GM23338 (cell line): Measurements from ENCODE around the gene NCL. TPM values are rescaled to one million over a fixed set of nuclear protein-coding genes. Genes with fewer than 3 reads are reported as not detected.

Source experiments
- ATAC-seq: fragments of 200-7000 bp; cut with Tn5 transposase; 3 replicates; pipeline ENCODE4 v1.9.1; 2020
- DNase-seq: peaks from one replicate; pipeline ENCODE4 v3.0.0-alpha.2; 2015; ENCODE audit warnings: low spot score
- H2AFZ ChIP-seq: fragments of 200-600 bp; sonication (generic); 2 replicates; pipeline ENCODE4 v1.8.0; 2016; ENCODE audit warnings: antibody characterized with exemption, mild to moderate bottlenecking, moderate library complexity
- H3F3A ChIP-seq: fragments of 200-600 bp; sonication (generic); replicated peaks from 2 replicates; pipeline ENCODE4 v1.8.0; 2017; ENCODE audit warnings: antibody characterized with exemption, mixed run types, low read depth
- H3K27ac ChIP-seq: fragments of 200-600 bp; sonication (generic); 2 replicates; pipeline ENCODE4 v1.6.1; 2016; ENCODE audit warnings: low read depth
- H3K27me3 ChIP-seq: fragments of 200-600 bp; sonication (generic); 2 replicates; pipeline ENCODE4 v1.8.0; 2016; ENCODE audit warnings: mild to moderate bottlenecking, mixed run types, moderate library complexity; ENCODE audit not compliant: insufficient read depth
- H3K36me3 ChIP-seq: fragments of 200-600 bp; sonication (generic); 2 replicates; pipeline ENCODE4 v1.8.0; 2016; ENCODE audit warnings: mild to moderate bottlenecking; ENCODE audit not compliant: insufficient read depth
- H3K4me1 ChIP-seq: fragments of 200-600 bp; sonication (generic); 2 replicates; pipeline ENCODE4 v1.8.0; 2016; ENCODE audit warnings: mild to moderate bottlenecking, moderate library complexity; ENCODE audit not compliant: insufficient read depth
- H3K4me2 ChIP-seq: fragments of 200-600 bp; sonication (generic); 2 replicates; pipeline ENCODE4 v1.7.1; 2017; ENCODE audit warnings: mixed run types
- H3K4me3 ChIP-seq: fragments of 200-600 bp; sonication (generic); 2 replicates; pipeline ENCODE4 v1.6.1; 2016; ENCODE audit warnings: mixed run types
- H3K79me2 ChIP-seq: fragments of 200-600 bp; sonication (generic); replicated peaks from 2 replicates; pipeline ENCODE4 v1.8.0; 2017; ENCODE audit warnings: mild to moderate bottlenecking; ENCODE audit not compliant: insufficient read depth
- H3K9me2 ChIP-seq: fragments of 200-600 bp; sonication (generic); 2 replicates; pipeline ENCODE4 v1.8.0; 2017; ENCODE audit not compliant: insufficient read depth
- H4K20me1 ChIP-seq: fragments of 200-600 bp; sonication (generic); replicated peaks from 2 replicates; pipeline ENCODE4 v1.8.0; 2017; ENCODE audit warnings: mild to moderate bottlenecking; ENCODE audit not compliant: insufficient read depth
- H3K27ac Mint-ChIP-seq: 2 replicates; pipeline ENCODE4 v1.8.0; 2020; ENCODE audit warnings: inconsistent platforms, mild to moderate bottlenecking, moderate library complexity, mixed read lengths
- H3K27me3 Mint-ChIP-seq: 3 replicates; pipeline ENCODE4 v1.8.0; 2022; ENCODE audit warnings: low read depth, mild to moderate bottlenecking, moderate library complexity, mixed read lengths, inconsistent platforms; ENCODE audit not compliant: insufficient read depth, poor library complexity
- H3K36me3 Mint-ChIP-seq: 3 replicates; pipeline ENCODE4 v1.8.0; 2021; ENCODE audit warnings: low read depth, mild to moderate bottlenecking, inconsistent platforms, moderate library complexity, mixed read lengths
- H3K4me1 Mint-ChIP-seq: 3 replicates; pipeline ENCODE4 v1.8.0; 2020; ENCODE audit warnings: mild to moderate bottlenecking, inconsistent platforms, mixed read lengths
- H3K4me3 Mint-ChIP-seq: 3 replicates; pipeline ENCODE4 v1.8.0; 2021; ENCODE audit warnings: moderate library complexity, mild to moderate bottlenecking, inconsistent platforms, mixed read lengths
- H3K9me3 Mint-ChIP-seq: 3 replicates; pipeline ENCODE4 v1.8.0; 2020; ENCODE audit warnings: moderate library complexity, mild to moderate bottlenecking, inconsistent platforms, mixed read lengths
- CREB1 ChIP-seq: fragments of 250-450 bp; sonication (Bioruptor Pico); IDR thresholded peaks from 2 replicates; pipeline ENCODE4 v1.5.0; 2020; ENCODE audit warnings: low read depth, mild to moderate bottlenecking, moderate library complexity
- EZH2phosphoT487 ChIP-seq: fragments of 200-600 bp; sonication (generic); IDR thresholded peaks from one replicate; pipeline ENCODE4 v1.8.1; 2018; ENCODE audit warnings: antibody characterized with exemption; ENCODE audit not compliant: unreplicated experiment
- JUNB ChIP-seq: IDR thresholded peaks from one replicate; pipeline ENCODE4 v1.6.1; 2016; ENCODE audit warnings: antibody characterized with exemption; ENCODE audit not compliant: unreplicated experiment
- NANOG ChIP-seq: IDR thresholded peaks from 2 replicates; pipeline ENCODE4 v1.6.1; 2016; ENCODE audit warnings: antibody characterized with exemption, borderline replicate concordance
- POLR2AphosphoS5 ChIP-seq: IDR thresholded peaks from 2 replicates; pipeline ENCODE4 v1.6.1; 2016; ENCODE audit warnings: antibody characterized with exemption, low read depth
- ZNF331 ChIP-seq: fragments of 250-450 bp; sonication (Bioruptor Pico); IDR thresholded peaks from 2 replicates; pipeline ENCODE4 v1.5.0; 2020; ENCODE audit warnings: low read depth, mild to moderate bottlenecking, moderate library complexity
- ZNF462 ChIP-seq: fragments of 250-450 bp; sonication (Bioruptor Pico); IDR thresholded peaks from 2 replicates; pipeline ENCODE4 v1.5.0; 2020; ENCODE audit warnings: mild to moderate bottlenecking, moderate library complexity
- polyA plus RNA-seq: library from polyadenylated mRNA; unstranded; fragments of >200 nt; fragmentation: Nextera tagmentation; extraction: Ambion mirVana; gene quantifications from 2 replicates; pipeline ENCODE4 v1.2.1, GENCODE V29; 2016
- total RNA-seq: library from RNA; depleted of rRNA; stranded (reverse); fragments of >200 nt; shearing (Covaris generic); gene quantifications from 2 replicates; pipeline ENCODE4 v1.2.3, GENCODE V29; 2014
- TF ChIP-seq, protein P1 (sequence below): IDR thresholded peaks from 2 replicates; pipeline ENCODE4 v1.6.1; 2016; ENCODE audit warnings: antibody characterized with exemption

NCL gene
- total and polyA plus RNA-seq, 2 experiments from 2014 or later, result 678 to 2,269 TPM

GRCh38 chr2:231486851-231487596 is 22.7 kb upstream of the NCL start:
- H3K27ac ChIP-seq, result no peak overlapping the region
- H3K4me3 ChIP-seq, result no peak overlapping the region
- H2AFZ ChIP-seq, result no peak overlapping the region
- H4K20me1 ChIP-seq, result no peaks in the 10 kb centered on the region
- H3K4me2 ChIP-seq, result no peak overlapping the region
- DNase-seq, result no peak
- TF ChIP-seq NANOG, result no peak
- no peak for TF ChIP-seq ZNF331
- no peak for TF ChIP-seq JUNB
- TF ChIP-seq EZH2phosphoT487, result no peak
- no peak for TF ChIP-seq CREB1 (CRISPR knock-in tag)
- TF ChIP-seq, protein P1, sequence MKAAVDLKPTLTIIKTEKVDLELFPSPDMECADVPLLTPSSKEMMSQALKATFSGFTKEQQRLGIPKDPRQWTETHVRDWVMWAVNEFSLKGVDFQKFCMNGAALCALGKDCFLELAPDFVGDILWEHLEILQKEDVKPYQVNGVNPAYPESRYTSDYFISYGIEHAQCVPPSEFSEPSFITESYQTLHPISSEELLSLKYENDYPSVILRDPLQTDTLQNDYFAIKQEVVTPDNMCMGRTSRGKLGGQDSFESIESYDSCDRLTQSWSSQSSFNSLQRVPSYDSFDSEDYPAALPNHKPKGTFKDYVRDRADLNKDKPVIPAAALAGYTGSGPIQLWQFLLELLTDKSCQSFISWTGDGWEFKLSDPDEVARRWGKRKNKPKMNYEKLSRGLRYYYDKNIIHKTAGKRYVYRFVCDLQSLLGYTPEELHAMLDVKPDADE, result no peak
- TF ChIP-seq ZNF462, result no peak
- TF ChIP-seq POLR2AphosphoS5, result no peak
- H3K79me2 ChIP-seq, result no peaks in the 10 kb centered on the region
- Mint-ChIP-seq H3K4me1 (no peaks in the 10 kb centered on the region; the same call in 1 of the 3 replicates), H3K27ac (no peak overlapping the region), H3K27me3 (peaks cover 11% of the 10 kb centered on the region), H3K36me3 (peaks cover 25% of the 10 kb centered on the region), H3K4me3 (no peak overlapping the region), H3K9me3 (peaks cover 26% of the 10 kb centered on the region)
- no peaks in the 10 kb centered on the region; the same call in 1 of the 2 replicates for H3F3A ChIP-seq
- no peaks in the 10 kb centered on the region for H3K27me3 ChIP-seq
- H3K9me2 ChIP-seq, result no peaks in the 10 kb centered on the region; the same call in 1 of the 2 replicates
- no peaks in the 10 kb centered on the region for H3K36me3 ChIP-seq
- peaks cover 3% of the 10 kb centered on the region; the same call in 1 of the 2 replicates for H3K4me1 ChIP-seq
- no peak for ATAC-seq
